GM19099 (cell line): ENCODE data around the gene TSPAN16.

Source experiments
- POLR2A ChIP-seq: IDR thresholded peaks from 3 replicates; pipeline ENCODE4 v1.6.1; 2011; ENCODE audit warnings: low read depth; ENCODE audit not compliant: insufficient read length; ENCODE audit errors: extremely low read depth

Gene TSPAN16

DNA sequence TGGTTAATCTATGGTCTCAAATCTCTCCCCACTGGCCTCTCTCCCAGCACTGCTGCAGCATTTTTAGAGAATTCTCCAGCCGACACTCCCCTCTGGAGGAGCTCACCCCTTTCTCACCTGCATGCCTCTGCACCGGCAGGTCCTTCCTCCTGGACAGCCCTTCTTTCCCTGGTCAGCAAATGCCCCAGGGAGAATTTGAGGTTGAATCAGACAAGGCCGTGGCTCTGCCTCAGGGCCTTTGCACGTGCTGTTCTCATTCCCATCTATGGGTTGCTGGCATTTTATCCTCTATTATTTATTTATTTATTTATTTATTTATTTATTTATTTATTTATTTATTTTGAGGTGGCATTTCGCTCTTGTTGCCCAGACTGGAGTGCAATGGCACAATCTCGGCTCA lies 32.2 kb upstream of the TSPAN16 start:
- TF ChIP-seq POLR2A, result no peak

- TF ChIP-seq POLR2A, result no peak
These were observed 31.3 kb upstream of the TSPAN16 start for GRCh38 chr19:11264452-11265176.

DNA sequence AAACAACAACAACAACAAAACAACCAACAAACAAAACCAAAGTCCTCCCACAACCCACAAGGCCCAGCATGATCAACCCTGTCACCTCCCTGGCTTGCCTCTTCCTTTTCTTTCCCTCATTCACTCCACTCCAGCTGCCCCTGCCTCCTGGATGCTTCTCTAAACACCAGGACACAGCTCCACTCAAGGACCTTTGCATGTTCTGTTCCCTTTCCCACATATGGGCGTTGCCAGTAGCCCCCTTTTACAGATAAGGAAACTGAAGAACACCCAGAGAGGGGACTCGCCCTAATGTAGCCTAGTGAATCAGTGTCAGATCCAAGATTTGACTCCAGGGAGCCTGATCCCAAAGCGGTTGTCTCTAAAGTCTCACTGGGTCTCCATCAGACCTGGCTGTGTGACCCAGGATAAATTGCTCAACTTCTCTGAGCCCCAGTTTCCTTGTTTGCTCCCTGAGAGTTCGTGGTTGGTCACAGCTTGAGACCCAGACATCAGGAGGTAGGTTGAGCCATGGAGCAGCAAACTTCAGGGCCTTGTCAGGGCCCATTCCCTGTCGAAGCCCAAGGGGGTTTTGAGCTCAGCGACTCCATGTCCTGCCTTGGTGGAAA lies 30.7 kb upstream of the TSPAN16 start:
- TF ChIP-seq POLR2A, result no peak

GRCh38 chr19:11265785-11266236 lies 30.1 kb upstream of the TSPAN16 start:
- TF ChIP-seq POLR2A, result no peak

DNA sequence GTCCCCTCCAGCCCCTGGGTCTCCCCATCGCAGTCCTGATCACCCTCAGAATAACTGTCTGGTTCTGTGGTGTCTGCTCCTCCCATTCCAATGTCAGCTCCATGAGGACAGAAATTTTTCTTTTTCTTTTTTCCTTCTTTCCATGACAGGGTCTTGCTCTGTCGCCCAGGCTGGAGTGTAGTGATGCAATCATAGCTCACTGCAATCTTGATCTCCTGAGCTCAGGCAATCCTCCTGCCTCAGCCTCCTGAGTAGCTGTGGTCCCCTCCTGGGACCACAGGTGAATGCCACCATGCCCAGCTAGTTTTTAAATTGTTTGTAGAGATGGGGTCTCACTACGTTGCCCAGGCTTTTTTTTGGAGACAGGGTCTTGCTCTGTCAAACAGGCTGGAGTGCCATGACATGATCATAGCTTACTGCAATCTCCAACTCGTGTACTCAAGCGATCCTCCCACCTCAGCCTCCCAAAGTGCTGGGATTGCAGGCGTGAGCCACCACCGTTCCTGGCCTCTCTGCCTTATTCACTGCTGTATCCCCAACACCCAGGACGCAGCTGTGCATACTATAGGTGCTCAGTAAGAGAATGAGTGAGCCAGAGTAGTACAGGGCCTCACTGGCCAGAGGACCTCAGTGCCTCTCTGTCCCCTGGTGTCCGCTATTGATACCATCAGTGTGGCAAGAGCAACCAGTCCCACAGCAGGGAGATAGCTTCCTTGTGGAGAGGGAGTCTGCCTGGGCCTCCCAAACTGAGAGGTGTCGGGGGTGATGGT lies 28.5 kb upstream of the TSPAN16 start:
- TF ChIP-seq POLR2A, result no peak

GRCh38 chr19:11268783-11269267 lies 27.1 kb upstream of the TSPAN16 start:
- no peak for TF ChIP-seq POLR2A

DNA sequence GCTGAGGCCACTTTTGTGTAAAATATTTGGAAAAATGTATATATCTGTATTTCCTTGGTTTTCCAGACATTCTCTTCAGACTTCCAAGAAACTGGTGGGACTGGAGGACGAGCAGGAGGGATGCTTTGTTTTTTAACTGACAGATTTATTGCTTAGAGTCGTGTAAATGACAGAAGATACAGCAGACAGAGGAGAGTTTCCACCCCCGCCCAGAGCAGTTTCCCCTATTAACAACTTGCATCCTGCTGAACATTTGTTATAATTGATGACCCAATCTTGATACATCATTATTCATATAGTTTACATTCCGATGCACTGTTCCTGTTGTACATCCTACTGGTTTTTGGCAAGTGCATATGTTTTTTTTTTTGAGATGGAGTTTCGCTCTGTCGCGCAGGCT lies 26.6 kb upstream of the TSPAN16 start:
- no peak for TF ChIP-seq POLR2A

DNA sequence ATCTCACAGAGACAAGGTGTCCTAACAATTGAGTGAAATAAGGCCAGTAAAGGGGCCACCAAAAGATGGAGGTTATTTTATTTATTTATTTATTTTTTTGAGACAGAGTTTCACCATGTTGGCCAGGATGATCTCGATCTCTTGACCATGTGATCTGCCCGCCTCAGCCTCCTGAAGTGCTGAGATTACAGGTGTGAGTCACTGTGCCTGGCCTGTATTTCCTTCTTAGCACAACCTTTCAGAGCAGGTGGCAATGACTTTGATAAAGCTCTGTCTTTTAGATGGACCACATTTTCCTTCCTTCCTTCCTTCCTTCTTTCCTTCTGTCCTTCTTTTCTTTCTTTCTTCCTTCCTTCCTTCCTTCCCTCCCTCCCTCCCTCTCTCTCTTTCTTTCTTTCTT lies 22.7 kb upstream of the TSPAN16 start:
- TF ChIP-seq POLR2A, result no peak

- TF ChIP-seq POLR2A, result no peak
These were observed 22.0 kb upstream of the TSPAN16 start for GRCh38 chr19:11273989-11274388.

GRCh38 chr19:11274533-11275086 lies 21.4 kb upstream of the TSPAN16 start:
- no peak for TF ChIP-seq POLR2A

GRCh38 chr19:11278670-11279069 lies 17.3 kb upstream of the TSPAN16 start:
- no peak for TF ChIP-seq POLR2A

GRCh38 chr19:11279505-11280236 lies 16.3 kb upstream of the TSPAN16 start:
- TF ChIP-seq POLR2A, result no peak

DNA sequence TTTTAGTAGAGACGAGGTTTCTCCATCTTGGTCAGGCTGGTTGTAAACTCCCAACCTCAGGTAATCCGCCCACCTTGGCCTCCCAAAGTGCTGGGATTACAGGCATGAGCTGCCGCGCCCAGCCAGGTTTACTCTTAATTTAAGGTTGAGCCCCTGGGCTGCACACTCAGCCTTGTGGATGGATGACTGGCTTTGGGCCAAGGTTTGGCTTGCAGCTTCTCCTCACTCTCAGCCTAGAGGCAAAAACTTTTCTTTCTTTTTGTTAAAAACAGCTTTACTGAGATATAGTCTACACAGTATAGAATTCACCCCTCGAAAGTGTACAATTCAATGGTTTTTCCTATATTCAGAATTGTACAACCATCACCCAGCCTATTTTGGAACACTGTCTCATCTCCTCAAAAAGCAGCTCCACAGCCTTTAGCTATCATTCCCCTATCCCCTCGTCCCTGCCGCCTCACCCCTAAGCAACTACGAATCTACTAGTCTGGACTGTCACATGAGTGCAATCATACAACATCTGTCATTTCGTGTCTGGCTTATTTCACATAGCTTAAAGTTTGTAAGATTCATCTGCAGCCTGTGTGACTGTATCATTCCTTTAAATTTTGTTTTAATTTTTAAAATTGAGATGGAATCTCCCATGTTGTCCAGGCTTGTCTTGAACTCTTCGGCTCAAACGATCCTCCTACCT lies 14.5 kb upstream of the TSPAN16 start:
- no peak for TF ChIP-seq POLR2A

GRCh38 chr19:11284515-11284914 lies 11.4 kb upstream of the TSPAN16 start:
- no peak for TF ChIP-seq POLR2A
